Measurements from ENCODE around the gene TSHZ2.

GRCh38 chr20:53175135-53175780 is 203.1 kb downstream of the TSHZ2 start:
- TF ChIP-seq CTCF (IDR thresholded peaks at IDR 0.05) (no peak), POLR2A (IDR thresholded peaks at IDR 0.05) (no peak)

All from testis (tissue), 2 donors.